Prostate gland (tissue), 2 donors: ENCODE results near the gene CAT.

Experiments used
- POLR2A ChIP-seq: fragments of 450-650 bp; IDR thresholded peaks from one replicate; pipeline ENCODE4 v1.6.1; 2016; ENCODE audit warnings: antibody characterized with exemption, mild to moderate bottlenecking
- POLR2AphosphoS5 ChIP-seq: sonication (generic); formaldehyde crosslinking; IDR thresholded peaks from one replicate; pipeline ENCODE4 v1.6.1; 2017; ENCODE audit warnings: antibody characterized with exemption
- TF ChIP-seq, protein P1 (sequence below), 4 experiments: fragments of 200-600 bp in 2 of 4; fragments of 450-650 bp in 2 of 4; sonication (generic) in 2 of 4; IDR thresholded peaks; 1 replicate in 3 of 4; 2 replicates in 1 of 4; pipeline ENCODE4 v1.5.1; 2016 to 2019; ENCODE audit warnings: antibody characterized with exemption in 4 of 4, mild to moderate bottlenecking in 2 of 4, moderate library complexity in 2 of 4

DNA sequence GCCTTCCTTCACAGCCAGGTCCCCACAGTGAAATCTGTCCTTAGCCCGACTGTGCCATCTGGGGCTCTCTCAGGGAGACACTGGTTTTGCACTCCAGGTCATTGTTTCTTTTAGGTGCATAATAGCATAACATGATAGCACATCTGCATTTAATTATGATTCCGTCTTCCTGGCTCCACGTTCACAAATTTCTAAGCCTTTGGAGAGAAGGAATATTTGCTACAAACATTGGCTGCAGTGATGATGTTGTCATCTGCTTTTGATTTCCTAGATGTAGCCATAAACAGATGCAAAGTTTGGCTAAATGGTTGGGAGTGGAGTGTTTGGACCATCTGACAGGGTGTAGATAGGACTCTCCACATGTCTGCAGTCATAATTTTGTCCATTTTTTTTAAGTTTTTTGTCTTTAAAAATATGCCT, 12.0 kb upstream of the CAT start:
- TF ChIP-seq, protein P1, sequence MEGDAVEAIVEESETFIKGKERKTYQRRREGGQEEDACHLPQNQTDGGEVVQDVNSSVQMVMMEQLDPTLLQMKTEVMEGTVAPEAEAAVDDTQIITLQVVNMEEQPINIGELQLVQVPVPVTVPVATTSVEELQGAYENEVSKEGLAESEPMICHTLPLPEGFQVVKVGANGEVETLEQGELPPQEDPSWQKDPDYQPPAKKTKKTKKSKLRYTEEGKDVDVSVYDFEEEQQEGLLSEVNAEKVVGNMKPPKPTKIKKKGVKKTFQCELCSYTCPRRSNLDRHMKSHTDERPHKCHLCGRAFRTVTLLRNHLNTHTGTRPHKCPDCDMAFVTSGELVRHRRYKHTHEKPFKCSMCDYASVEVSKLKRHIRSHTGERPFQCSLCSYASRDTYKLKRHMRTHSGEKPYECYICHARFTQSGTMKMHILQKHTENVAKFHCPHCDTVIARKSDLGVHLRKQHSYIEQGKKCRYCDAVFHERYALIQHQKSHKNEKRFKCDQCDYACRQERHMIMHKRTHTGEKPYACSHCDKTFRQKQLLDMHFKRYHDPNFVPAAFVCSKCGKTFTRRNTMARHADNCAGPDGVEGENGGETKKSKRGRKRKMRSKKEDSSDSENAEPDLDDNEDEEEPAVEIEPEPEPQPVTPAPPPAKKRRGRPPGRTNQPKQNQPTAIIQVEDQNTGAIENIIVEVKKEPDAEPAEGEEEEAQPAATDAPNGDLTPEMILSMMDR (IDR thresholded peaks at IDR 0.05) = no peak
- no peak for TF ChIP-seq POLR2A
- TF ChIP-seq POLR2AphosphoS5 = no peak
